GM21360 (cell line): ENCODE measurements around the gene SFXN1.

Experiments used
- ATAC-seq: cut with Tn5 transposase; IDR thresholded peaks from one replicate; pipeline ENCODE4 v1.9.1; 2021; ENCODE audit warnings: mild to moderate bottlenecking, moderate library complexity; ENCODE audit not compliant: unreplicated experiment

Gene SFXN1

DNA sequence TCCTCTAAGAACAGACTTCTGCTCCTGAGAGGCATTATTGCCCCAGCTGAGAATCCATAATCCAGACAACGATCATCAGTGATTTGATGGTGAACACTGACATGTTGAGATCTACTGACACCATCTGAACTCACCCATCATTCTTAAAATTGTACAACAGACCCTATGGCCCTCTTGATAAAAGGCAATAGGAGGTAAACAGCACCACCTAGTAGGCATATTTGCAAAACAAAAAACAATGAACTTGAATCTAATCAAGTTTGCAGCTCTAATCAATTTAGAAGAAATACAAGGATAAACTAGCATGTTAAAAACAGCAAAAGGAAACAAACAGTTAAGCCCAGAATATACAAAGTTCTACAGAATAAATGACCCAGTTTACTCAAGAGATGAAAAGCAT lies 89.6 kb downstream of the SFXN1 start:
- no peak for ATAC-seq

DNA sequence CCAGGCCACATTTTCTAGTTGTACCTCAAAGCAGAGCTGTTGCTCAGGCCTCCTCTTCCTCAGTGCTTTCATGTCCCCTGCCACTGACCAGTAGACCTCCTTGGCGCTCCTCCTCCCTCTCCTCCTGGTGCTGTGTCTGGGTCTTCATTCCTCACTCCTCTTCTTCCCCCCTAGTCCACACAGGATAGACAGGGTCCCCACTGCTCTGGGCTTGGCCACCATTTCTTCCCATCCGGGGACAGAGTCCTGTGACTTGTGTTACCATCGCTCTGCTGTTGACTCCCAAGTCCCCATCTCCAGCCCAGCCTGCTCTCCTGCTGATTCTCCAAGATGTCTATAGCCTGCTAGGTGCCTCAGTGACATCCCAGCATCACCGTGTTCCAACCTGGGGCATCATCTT lies 91.3 kb downstream of the SFXN1 start:
- no peak for ATAC-seq

DNA sequence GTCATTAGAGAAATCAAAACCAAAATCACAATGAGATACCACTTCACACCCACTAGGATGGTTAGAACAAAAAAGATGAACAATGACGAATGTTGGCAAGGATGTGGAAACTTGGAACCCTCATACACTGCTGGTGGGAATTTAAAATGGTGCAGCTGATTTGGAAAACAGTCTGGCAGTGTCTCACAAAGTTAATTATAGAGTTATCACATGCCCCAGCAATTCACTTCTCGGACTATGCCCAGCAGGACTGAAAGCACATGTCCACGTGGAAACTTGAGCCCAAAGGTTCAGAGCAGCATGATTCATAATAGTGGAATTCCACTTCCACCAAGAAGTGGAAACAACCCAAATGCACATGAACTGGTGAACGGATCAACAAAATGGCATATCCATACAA lies 94.5 kb downstream of the SFXN1 start:
- ATAC-seq = no peak

DNA sequence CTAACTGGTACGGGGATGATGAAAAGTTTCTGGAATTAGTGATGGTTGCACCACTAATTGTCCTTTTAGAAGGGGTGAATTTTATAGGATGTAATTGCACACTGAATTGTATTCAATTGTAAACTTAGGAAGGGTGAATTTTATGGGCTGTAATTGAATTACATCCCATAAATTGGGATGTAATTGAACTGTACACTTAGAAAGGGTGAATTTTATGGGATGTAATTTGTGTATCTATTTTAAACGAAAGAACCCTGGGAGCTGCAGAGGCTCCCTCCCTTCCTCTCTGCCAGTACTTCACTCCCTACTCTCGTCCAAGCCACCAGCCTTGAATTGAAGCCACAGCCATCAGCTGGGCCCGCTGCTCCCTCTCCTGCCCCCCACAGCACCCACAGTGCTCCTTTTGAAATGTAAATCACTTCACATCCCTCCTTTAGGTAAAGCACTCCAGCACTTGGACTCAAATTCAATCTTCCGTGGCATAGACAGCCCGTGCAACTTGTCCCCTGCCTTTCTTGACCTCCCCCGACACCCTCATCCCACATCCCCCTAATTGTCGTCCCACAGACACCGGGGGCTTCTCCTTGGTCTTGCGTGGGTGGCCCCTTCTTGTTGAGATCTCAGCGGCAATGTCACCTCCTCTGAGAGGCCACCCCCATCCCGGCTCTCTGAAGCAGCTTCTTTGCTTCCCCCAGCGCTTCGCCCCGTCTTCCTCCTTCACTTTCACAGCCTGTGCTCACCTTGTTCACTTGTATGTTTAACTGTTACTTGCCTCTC lies 95.3 kb downstream of the SFXN1 start:
- ATAC-seq = no peak

DNA sequence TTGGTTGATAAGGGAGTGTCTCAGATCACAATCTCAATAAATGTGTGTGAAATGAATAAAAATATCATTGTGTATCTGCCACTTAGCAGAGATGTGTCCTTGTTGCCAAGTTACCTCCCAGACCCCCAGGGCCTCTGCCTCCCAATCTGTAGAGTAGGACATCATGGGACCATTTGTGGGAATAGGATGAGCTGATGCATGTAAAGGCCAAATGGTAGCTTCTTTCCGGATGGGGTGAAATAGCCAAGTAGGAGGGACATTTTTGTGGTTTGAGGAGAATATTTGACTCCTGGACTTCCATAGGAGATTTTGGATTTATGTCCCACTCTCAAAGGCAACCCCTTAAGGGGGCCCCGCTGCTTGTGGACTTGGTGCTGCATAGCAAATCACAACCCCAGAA lies 96.9 kb downstream of the SFXN1 start:
- ATAC-seq = no peak

DNA sequence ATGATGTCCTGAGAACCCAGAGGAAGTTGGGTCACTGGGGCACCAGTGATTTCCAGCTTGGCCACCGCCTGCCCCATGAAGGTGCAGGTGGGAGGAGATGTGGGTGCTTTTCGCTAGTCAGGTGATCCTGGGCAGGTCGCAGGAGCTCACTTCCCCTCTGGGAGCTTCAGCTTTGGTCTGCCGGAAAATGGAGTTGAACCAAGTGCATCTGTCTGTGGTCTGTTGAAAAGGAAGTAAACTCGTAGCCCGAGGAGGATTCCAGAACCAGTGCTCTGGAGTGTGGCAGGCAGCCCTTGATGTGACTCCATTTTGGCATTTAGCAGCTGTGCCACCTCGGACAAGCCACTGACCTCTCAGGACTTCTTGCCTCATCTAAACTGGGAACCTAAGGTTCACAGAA lies 97.7 kb downstream of the SFXN1 start:
- ATAC-seq = no peak

DNA sequence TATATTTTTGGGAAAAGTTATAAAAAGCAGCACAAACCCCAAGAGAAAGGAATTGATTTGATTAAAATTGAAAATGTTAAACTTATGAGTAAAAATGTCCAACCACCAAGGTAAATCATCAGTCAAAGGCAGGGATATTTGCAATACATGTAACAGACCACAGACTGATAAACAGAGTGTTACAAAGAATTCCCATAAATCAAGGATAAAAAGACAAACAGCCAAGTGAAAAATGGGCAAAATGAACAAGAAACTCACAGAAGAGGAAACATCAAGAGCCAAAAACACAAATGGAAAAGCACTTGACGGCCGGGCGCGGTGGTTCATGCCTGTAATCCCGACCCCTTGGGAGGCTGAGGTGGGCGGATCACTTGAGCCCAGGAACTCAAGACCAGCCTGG lies 98.2 kb downstream of the SFXN1 start:
- ATAC-seq = no peak
